ENCODE results near the gene UAP1L1. TPM values are rescaled to one million over a fixed set of nuclear protein-coding genes. Genes with fewer than 3 reads are reported as not detected.
A peak's percentile ranks its signal among the peaks of the same experiment; 100 is the strongest.

The UAP1L1 gene
- total RNA-seq, 3 donors from 2014 or later: 10.5 to 13.6 (median 12.8) TPM

DNA sequence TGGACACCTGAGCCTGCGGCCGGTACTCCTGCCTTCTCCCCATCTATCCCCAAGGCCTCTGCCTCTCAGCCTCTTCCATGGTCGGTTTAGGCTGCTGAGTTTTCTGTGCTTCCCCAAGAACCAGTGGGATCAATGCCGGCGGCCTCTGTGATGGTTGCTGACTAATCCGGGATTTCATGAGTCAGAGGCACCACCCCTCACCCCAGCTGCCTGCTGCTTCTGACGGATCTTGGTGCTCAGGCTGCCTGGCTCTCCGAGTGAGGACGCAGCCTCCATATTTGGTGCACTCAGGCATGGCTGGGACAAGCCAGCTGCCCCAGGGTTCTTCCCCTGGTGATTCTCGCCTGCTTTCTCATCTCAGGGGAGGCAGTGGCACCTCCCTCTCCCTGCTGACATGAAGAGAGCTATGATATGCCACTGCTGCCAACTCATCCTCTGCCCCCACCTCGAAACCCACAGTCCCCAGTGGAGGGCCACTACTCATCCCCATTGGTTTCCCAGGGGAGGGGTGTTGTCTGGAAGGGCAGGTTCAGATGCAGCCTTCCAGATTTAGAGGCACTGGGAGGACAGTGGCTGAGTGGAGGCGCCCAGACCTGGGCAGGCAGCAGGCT lies 6.2 kb downstream of the UAP1L1 start:
- ATAC-seq (no peak), DNase-seq (peak in 1 of 3 donors; percentile 70)
- H3K4me1 ChIP-seq (ENCODE audit: low read depth): peaks cover 30% of the 10 kb centered on the region
- peaks cover 5% of the 10 kb centered on the region for H3K36me3 ChIP-seq (ENCODE audit: low read depth)
- H3K4me3 ChIP-seq: no peak overlapping the region
- H3K9me3 ChIP-seq: no peaks in the 10 kb centered on the region
- intact Hi-C loops (cut with DNase I, micrococcal nuclease): no loop called here
- no peak for TF ChIP-seq CTCF (IDR thresholded peaks at IDR 0.05)

- ATAC-seq (no peak), DNase-seq (peak in 1 of 3 donors; percentile 61)
- H3K4me3 ChIP-seq: no peak overlapping the region
- H3K36me3 ChIP-seq (ENCODE audit: low read depth): peaks cover 5% of the 10 kb centered on the region
- no peak for TF ChIP-seq CTCF (IDR thresholded peaks at IDR 0.05)
- intact Hi-C loops (cut with DNase I, micrococcal nuclease): no loop called here
- H3K9me3 ChIP-seq: no peaks in the 10 kb centered on the region
- H3K4me1 ChIP-seq (ENCODE audit: low read depth): peaks cover 21% of the 10 kb centered on the region
Observed at GRCh38 chr9:137084526-137084925, 7.2 kb downstream of the UAP1L1 start.

DNA sequence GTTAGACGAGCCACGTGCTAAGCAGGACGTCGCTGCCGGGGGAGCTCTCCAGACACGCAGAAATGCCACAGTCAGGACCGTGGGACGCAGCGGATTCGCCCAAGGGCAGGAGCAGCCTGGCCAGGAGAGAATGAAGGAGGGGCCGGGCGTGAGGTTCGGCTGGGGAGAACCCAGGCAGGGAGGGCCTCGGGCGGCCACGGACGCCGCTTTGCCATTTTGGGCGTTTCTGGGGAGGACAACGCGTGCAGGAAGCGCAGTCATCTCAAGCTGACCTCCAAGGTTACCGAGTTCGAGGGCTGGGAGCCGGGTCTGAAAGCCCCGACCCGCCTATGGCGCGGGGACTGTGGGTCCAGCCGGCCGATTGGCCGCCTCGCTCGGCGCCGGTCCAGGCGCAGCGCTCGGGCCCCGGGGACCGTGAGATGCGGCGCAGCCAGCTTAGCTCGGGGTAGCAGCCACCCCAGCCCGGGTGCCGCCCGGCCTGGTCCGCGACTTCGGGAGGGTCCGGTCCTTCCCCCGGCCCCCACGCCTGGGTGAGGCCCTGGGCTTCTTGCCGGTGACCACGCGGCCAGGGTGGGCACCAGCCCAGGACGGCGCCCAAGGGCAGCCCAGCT lies 8.7 kb downstream of the UAP1L1 start:
- DNase-seq: peak; percentile 52 to 79 (median 77)
- TF ChIP-seq CTCF (IDR thresholded peaks at IDR 0.05): no peak

GRCh38 chr9:137086531-137087408 lies 9.5 kb downstream of the UAP1L1 start, which contains the start of gene MAN1B1:
TSS of gene MAN1B1 (plus strand) at chr9:137086985. CDS start at chr9:137087000, 15 bp downstream.
- H3K9me3 ChIP-seq: no peaks in the 10 kb centered on the region
- peaks cover 5% of the 10 kb centered on the region for H3K36me3 ChIP-seq (ENCODE audit: low read depth)
- peak within 1 kb of the TSS; percentile 56 for H3K4me3 ChIP-seq
- ATAC-seq: peak; percentile 92
- DNase-seq: peak; percentile 100
- intact Hi-C loops (cut with DNase I, micrococcal nuclease): no loop called here
- peak; percentile 18 for TF ChIP-seq CTCF (IDR thresholded peaks at IDR 0.05)
- H3K4me1 ChIP-seq (ENCODE audit: low read depth): peaks cover 21% of the 10 kb centered on the region

More for the DNA sequence above, 8.7 kb downstream of the UAP1L1 start:
- H3K36me3 ChIP-seq (ENCODE audit: low read depth): peaks cover 5% of the 10 kb centered on the region
- H3K4me3 ChIP-seq: peak overlapping the region; percentile 56
- intact Hi-C loops (cut with DNase I, micrococcal nuclease): no loop called here
- H3K9me3 ChIP-seq: no peaks in the 10 kb centered on the region
- peaks cover 21% of the 10 kb centered on the region for H3K4me1 ChIP-seq (ENCODE audit: low read depth)
- ATAC-seq: peak; percentile 26

DNA sequence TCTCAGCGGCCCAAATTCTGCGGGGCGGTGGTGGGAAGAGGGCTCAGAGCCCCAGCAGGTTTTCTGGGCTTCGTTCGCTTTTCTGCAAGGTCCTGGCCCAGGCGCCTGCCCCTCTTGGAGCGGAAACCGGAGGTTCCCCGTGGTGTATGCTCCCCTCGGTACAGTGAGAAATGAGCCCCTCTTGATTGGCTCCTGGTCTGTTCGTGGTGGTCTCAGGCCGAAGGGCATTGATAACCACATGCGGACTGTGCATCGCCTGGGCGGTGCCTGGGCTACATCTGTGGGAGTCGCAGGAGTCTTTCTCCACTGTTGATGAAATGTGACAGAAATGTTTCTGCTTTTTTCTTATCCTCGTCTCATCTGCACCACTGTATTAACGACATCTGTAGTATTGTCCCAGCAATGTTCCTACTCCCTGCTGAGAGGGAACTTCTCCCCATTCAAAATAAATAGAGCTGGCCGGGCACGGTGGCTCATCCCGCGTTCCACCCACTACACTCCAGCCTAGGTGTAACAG lies 10.2 kb downstream of the UAP1L1 start:
- intact Hi-C loops (cut with DNase I, micrococcal nuclease): no loop called here
- H3K4me1 ChIP-seq (ENCODE audit: low read depth): peaks cover 21% of the 10 kb centered on the region

More for the DNA sequence above, 10.2 kb downstream of the UAP1L1 start:
- Histone ChIP-seq H3K4me3 (peak overlapping the region; percentile 56), H3K36me3 (ENCODE audit: low read depth) (peaks cover 5% of the 10 kb centered on the region), H3K9me3 (no peaks in the 10 kb centered on the region)
- ATAC-seq (no peak), DNase-seq (no peak)
- no peak for TF ChIP-seq CTCF (IDR thresholded peaks at IDR 0.05)
